ENCODE data around the gene ZGPAT.

The ZGPAT gene

GRCh38 chr20:63691711-63692435, 16.0 kb upstream of the ZGPAT start:
- DNase-seq (ENCODE audit: extremely low read depth in 1 of 2, low read depth in 1 of 2): no peak

GRCh38 chr20:63692436-63693082, 15.3 kb upstream of the ZGPAT start:
- DNase-seq (ENCODE audit: extremely low read depth in 1 of 2, low read depth in 1 of 2): no peak

GRCh38 chr20:63693083-63693732, 14.6 kb upstream of the ZGPAT start:
- DNase-seq (ENCODE audit: extremely low read depth in 1 of 2, low read depth in 1 of 2): no peak

GRCh38 chr20:63693733-63694583, 13.9 kb upstream of the ZGPAT start:
- no peak for DNase-seq (ENCODE audit: extremely low read depth in 1 of 2, low read depth in 1 of 2)

- no peak for DNase-seq (ENCODE audit: extremely low read depth in 1 of 2, low read depth in 1 of 2)
These were observed 13.0 kb upstream of the ZGPAT start for GRCh38 chr20:63694584-63695423.

GRCh38 chr20:63695424-63696305, 12.2 kb upstream of the ZGPAT start:
- DNase-seq (ENCODE audit: extremely low read depth in 1 of 2, low read depth in 1 of 2): no peak

- no peak for DNase-seq (ENCODE audit: extremely low read depth in 1 of 2, low read depth in 1 of 2)
These were observed 11.6 kb upstream of the ZGPAT start for GRCh38 chr20:63696306-63696627.

GRCh38 chr20:63696628-63697356, 11.0 kb upstream of the ZGPAT start, which contains the start of gene TNFRSF6B:
Gene TNFRSF6B (plus strand): TSS chr20:63696652. CDS start chr20:63696768, 116 bp downstream.
- no peak for DNase-seq (ENCODE audit: extremely low read depth in 1 of 2, low read depth in 1 of 2)

GRCh38 chr20:63697357-63697867, 10.4 kb upstream of the ZGPAT start:
- DNase-seq (ENCODE audit: extremely low read depth in 1 of 2, low read depth in 1 of 2): no peak

GRCh38 chr20:63697868-63698545, 9.8 kb upstream of the ZGPAT start:
- DNase-seq (ENCODE audit: extremely low read depth in 1 of 2, low read depth in 1 of 2): no peak

GRCh38 chr20:63698739-63699465, 8.9 kb upstream of the ZGPAT start:
- no peak for DNase-seq (ENCODE audit: extremely low read depth in 1 of 2, low read depth in 1 of 2)

GRCh38 chr20:63699466-63700198, 8.2 kb upstream of the ZGPAT start:
- no peak for DNase-seq (ENCODE audit: extremely low read depth in 1 of 2, low read depth in 1 of 2)

GRCh38 chr20:63700199-63701050, 7.4 kb upstream of the ZGPAT start:
- no peak for DNase-seq (ENCODE audit: extremely low read depth in 1 of 2, low read depth in 1 of 2)

- DNase-seq (ENCODE audit: extremely low read depth in 1 of 2, low read depth in 1 of 2): no peak
These were observed 6.8 kb upstream of the ZGPAT start for GRCh38 chr20:63701051-63701328.

- no peak for DNase-seq (ENCODE audit: extremely low read depth in 1 of 2, low read depth in 1 of 2)
These were observed 6.4 kb upstream of the ZGPAT start for GRCh38 chr20:63701329-63702035.
